ENCODE measurements around the gene KCNC4.
A peak's percentile ranks its signal among the peaks of the same experiment; 100 is the strongest.

KCNC4 gene

DNA sequence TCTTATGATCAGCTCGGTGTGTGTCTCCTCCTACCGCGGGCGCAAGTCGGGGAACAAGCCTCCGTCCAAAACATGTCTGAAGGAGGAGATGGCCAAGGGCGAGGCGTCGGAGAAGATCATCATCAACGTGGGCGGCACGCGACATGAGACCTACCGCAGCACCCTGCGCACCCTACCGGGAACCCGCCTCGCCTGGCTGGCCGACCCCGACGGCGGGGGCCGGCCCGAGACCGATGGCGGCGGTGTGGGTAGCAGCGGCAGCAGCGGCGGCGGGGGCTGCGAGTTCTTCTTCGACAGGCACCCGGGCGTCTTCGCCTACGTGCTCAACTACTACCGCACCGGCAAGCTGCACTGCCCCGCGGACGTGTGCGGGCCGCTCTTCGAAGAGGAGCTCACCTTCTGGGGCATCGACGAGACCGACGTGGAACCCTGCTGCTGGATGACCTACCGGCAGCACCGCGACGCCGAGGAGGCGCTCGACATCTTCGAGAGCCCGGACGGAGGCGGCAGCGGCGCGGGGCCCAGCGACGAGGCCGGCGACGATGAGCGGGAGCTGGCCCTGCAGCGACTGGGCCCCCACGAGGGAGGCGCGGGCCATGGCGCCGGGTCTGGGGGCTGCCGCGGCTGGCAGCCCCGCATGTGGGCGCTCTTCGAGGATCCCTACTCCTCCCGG lies 1.5 kb downstream of the KCNC4 start:
- DNase-seq (ENCODE audit: low read depth, low spot score), result no peak

DNA sequence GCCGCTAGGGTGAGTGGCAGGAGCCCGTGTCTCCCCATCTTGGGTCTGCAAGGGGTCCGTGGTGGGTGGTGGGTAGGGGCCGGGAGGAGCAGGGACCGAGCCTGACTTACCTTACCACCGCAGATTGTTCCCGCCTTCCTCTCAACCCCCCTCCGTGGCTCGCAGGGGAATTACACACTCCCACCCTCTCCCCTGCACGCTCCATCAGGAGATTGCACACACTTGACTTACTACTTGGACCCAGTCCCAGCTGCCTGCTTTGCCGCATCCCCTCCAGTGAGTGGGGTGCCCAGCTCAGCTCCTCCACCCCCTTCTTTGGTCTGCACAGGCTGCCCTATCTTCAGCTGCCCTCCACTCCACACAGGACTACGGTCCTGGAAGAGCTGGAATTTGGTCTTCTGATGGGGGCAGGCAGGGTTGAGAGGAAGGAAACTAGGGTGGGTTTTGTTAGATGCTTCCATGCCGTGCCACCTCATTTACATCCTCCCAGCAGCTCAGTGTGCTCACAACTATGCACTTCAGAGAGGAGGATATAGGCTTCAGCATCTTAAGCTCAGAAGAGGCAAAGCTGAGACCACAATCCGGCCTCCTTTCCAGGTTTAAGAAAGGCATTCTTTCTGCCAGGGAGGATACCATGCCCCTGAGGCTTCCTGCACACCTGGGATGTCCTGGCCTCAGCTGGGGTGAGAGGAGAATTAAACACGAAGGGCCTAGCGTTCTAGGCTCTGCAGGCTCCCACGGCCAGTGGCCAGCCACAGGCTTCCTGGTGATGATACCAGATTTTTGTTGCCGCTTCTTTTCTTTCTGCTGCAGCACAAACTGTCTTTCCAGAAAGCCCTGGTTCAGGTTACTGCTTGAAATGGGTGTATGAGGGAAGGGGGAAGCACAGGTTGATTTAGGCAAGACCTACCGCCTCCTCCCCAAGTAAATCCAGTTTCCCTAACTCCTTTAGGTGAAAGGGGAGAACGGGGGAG lies 2.3 kb downstream of the KCNC4 start:
- no peak for DNase-seq (ENCODE audit: low read depth, low spot score)

GRCh38 chr1:110213143-110213540 lies 3.0 kb downstream of the KCNC4 start:
- DNase-seq (ENCODE audit: low read depth, low spot score), result no peak

GRCh38 chr1:110214454-110215404 lies 4.6 kb downstream of the KCNC4 start:
- no peak for DNase-seq (ENCODE audit: low read depth, low spot score)

GRCh38 chr1:110215621-110216515 lies 5.8 kb downstream of the KCNC4 start:
- DNase-seq (ENCODE audit: low read depth, low spot score), result no peak

GRCh38 chr1:110216844-110217444 lies 6.8 kb downstream of the KCNC4 start:
- no peak for DNase-seq (ENCODE audit: low read depth, low spot score)

- DNase-seq (ENCODE audit: low read depth, low spot score), result no peak
Observed at GRCh38 chr1:110218137-110218536, 8.0 kb downstream of the KCNC4 start.

DNA sequence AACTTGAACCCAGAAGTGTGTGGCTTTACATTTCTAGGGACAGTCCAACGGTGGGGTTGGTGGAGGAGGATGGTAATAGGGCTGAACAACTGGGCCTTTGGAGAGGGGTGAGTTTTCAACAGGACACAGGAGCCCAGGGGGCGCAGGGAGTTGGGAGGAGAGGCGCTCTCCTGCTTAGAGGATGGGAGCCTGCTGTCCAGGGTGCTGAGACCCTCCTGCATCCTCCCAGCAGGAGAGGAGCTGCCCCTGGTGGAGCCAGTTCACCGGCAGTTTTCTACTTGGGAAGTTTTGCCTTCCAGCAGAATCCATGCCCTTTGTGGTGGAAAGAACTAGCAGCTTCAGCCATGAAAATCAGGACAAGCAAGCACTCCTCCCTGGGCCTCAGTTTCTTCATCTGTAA lies 8.6 kb downstream of the KCNC4 start:
- peak; percentile 44 for DNase-seq (ENCODE audit: low read depth, low spot score)

GRCh38 chr1:110220324-110220723 lies 10.2 kb downstream of the KCNC4 start:
- DNase-seq (ENCODE audit: low read depth, low spot score), result no peak

DNA sequence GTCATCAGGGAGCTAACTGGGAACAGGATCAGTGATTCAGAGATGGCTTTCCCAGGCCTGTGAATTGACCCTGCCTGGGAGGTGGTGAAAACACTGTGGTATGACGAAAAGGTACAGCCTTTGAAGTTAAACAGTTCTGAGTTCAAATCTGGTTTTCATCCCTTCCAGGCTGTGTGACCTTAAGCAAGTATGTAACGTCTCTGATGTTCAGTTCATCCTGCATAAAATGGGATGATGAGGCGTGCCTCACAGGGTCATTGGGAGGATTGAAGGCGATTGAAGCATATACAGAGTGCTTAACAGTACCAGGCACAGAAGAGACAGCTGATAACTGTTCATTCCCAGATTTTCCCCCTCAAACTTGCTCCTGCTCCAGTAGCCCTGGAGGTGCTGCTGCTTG lies 11.0 kb downstream of the KCNC4 start:
- no peak for DNase-seq (ENCODE audit: low read depth, low spot score)

DNA sequence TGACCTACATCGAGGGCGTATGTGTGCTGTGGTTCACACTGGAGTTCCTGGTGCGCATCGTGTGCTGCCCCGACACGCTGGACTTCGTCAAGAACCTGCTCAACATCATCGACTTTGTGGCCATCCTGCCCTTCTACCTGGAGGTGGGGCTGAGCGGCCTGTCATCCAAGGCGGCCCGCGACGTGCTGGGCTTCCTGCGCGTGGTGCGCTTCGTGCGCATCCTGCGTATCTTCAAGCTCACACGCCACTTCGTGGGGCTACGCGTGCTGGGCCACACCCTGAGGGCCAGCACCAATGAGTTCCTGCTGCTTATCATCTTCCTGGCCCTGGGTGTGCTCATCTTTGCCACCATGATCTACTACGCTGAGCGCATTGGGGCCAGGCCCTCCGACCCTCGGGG lies 13.0 kb downstream of the KCNC4 start:
- no peak for DNase-seq (ENCODE audit: low read depth, low spot score)

GRCh38 chr1:110223581-110223980 lies 13.5 kb downstream of the KCNC4 start:
- no peak for DNase-seq (ENCODE audit: low read depth, low spot score)

GRCh38 chr1:110224240-110224995 lies 14.3 kb downstream of the KCNC4 start:
- DNase-seq (ENCODE audit: low read depth, low spot score), result no peak

- no peak for DNase-seq (ENCODE audit: low read depth, low spot score)
Observed at GRCh38 chr1:110225212-110225611, 15.1 kb downstream of the KCNC4 start.

GRCh38 chr1:110225756-110226404 lies 15.8 kb downstream of the KCNC4 start:
- DNase-seq (ENCODE audit: low read depth, low spot score), result no peak

DNA sequence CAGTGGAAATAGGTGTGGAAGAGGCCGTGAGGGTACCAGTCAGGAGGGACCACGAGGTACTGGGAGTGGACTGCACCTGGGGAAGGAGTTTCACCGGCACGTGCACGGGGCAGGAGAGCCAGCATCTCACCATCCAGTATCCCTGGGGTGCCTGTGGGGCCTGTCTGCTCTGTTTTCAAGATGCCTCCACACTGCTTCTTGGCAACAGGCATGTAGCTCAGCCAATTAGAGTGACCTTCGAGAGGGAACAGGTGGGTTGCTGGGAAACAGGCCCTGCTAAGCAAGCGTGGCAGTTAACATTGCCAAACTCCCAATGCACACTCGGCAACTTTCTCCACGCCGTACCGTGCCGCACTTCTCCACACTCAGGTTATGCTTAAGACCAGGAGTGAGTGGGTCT lies 17.7 kb downstream of the KCNC4 start:
- DNase-seq (ENCODE audit: low read depth, low spot score), result no peak

DNA sequence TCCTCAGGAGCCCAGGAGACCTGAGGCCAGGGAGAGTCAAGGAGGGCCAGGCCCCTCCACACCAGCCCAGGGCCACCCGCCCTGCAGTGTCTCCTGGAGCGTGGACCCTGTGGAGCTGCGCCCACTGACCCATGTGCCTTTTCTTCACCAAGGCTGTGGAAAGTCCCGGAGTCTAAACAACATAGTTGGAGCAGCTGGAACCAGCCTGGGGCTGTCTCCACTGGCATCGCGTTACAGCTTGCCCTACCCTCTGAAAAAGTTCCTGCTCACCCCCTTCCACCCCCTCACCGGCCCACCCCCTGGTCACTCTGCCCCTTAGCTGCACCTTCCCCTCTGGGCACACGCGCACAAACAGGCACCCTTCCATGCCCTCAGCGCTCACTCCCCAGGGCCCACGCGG lies 18.3 kb downstream of the KCNC4 start:
- DNase-seq (ENCODE audit: low read depth, low spot score), result no peak

- no peak for DNase-seq (ENCODE audit: low read depth, low spot score)
Observed at GRCh38 chr1:110228869-110229268, 18.8 kb downstream of the KCNC4 start.

DNA sequence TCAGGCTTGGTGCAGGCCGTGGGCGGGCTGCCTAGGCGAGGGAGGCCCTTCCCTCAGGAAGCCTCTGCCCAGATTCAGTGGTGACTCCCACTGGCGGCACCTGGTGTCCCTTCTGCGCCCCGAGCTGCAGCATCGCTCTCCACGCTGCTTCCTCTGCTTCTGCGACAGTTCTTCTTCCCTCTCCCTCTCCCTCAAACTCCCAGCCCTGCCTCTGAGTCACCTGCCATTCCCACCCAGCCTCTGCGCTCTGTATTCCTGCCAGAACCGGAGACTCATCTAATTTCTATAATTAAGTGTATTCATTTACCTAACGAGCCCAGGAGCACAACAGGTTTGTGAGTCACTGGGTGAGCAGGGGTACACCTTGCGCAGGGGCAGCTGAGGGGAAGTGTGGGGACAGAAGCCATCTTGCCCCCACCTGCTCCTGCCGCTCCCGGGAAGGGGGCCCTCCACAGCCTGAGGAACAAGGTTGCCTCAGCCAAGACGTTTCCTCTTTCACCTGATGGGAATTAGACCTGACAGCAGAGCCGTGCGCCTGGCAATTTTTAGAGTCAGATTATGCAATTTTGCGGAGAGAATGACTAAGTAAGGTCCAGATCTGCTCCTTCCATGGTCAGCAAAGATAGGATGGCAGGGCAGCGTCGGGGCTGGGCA lies 19.4 kb downstream of the KCNC4 start:
- DNase-seq (ENCODE audit: low read depth, low spot score), result no peak
